ENCODE data around the gene PYCR2. TPM values are rescaled to one million over a fixed set of nuclear protein-coding genes. Genes with fewer than 3 reads are reported as not detected.
"Not testable (repeated sequence)": the region's sequence is repeated elsewhere in the genome, so short reads cannot be mapped to it uniquely, and the experiment has no call there.

The PYCR2 gene
- 10 to 100 TPM; 33.5 to 52.6 (median 45.6) TPM for total RNA-seq

- peak; percentile 69 for DNase-seq (ENCODE audit: low spot score)
- no peak for TF ChIP-seq CTCF (IDR thresholded peaks at IDR 0.05)
- ATAC-seq (ENCODE audit: low FRiP score), result peak; percentile 98
Observed at GRCh38 chr1:225923692-225924555, at the start of gene PYCR2. Gene PYCR2, minus strand, starts transcription at chr1:225924250. Its CDS starts 140 bp downstream, at chr1:225924110.

GRCh38 chr1:225973158-225973557, 49.1 kb upstream of the PYCR2 start:
- no peak for DNase-seq (ENCODE audit: low spot score)
- no peak for TF ChIP-seq CTCF (IDR thresholded peaks at IDR 0.05)
- no peak for ATAC-seq (ENCODE audit: low FRiP score)

GRCh38 chr1:225972344-225973152, 48.5 kb upstream of the PYCR2 start:
- no peak for DNase-seq (ENCODE audit: low spot score)
- no peak for TF ChIP-seq CTCF (IDR thresholded peaks at IDR 0.05)
- ATAC-seq (ENCODE audit: low FRiP score), result no peak

GRCh38 chr1:225970592-225971157, 46.6 kb upstream of the PYCR2 start:
- not testable (repeated sequence) for ATAC-seq (ENCODE audit: low FRiP score); DNase-seq (ENCODE audit: low spot score)

GRCh38 chr1:225969751-225970150, 45.7 kb upstream of the PYCR2 start:
- DNase-seq (ENCODE audit: low spot score); ATAC-seq (ENCODE audit: low FRiP score): not testable (repeated sequence)

- TF ChIP-seq CTCF (IDR thresholded peaks at IDR 0.05), result no peak
- ATAC-seq (ENCODE audit: low FRiP score) (no peak), DNase-seq (ENCODE audit: low spot score) (no peak)
Observed at GRCh38 chr1:225965231-225965630, 41.2 kb upstream of the PYCR2 start.

- no peak for ATAC-seq (ENCODE audit: low FRiP score)
- DNase-seq (ENCODE audit: low spot score), result no peak
Observed at GRCh38 chr1:225963735-225964530, 39.9 kb upstream of the PYCR2 start.

More at GRCh38 chr1:225963735-225964530, 39.9 kb upstream of the PYCR2 start:
- TF ChIP-seq CTCF (IDR thresholded peaks at IDR 0.05), result no peak

Measured in omental fat pad (tissue), 4 donors.